GM19043 (cell line): ENCODE data around the gene PATE3.

Source experiments
- ATAC-seq: cut with Tn5 transposase; IDR thresholded peaks from one replicate; pipeline ENCODE4 v1.9.1; 2021; ENCODE audit warnings: low read depth; ENCODE audit not compliant: unreplicated experiment

PATE3 gene

GRCh38 chr11:125835748-125836147 is 47.8 kb downstream of the PATE3 start:
- ATAC-seq = no peak
